Activated CD8-positive, alpha-beta memory T cell treated with anti-CD3 and anti-CD28 coated beads for 1 hour (primary cell): ENCODE measurements around the gene MCM8.

Source experiments
- DNase-seq, 2 donors: peaks; one replicate each; pipeline ENCODE4 v3.0.0-alpha.2; 2020; ENCODE audit warnings: low read depth in 1 of 2; ENCODE audit errors: extremely low read depth in 1 of 2

MCM8 gene

DNA sequence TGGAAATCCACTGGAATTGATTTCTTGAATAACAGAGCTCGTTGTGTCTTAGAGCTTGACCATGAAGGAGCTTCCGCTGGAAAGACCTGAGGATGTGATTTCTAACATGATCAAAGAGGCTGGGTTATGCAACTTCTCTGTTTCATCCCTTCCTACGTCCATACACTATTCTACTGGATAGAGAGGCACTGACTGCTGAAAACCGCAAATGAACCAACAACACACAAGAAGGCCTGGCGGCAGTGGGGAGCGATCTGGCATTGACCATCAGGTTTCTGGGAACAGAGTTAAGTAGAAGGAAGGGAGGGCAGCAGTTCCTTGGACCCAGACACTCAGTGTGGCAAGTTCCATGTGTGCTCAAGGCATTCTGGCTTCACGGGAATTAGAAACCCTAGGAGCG lies 90.1 kb downstream of the MCM8 start:
- no peak for DNase-seq

GRCh38 chr20:6040958-6041807 lies 90.7 kb downstream of the MCM8 start:
- DNase-seq, result no peak

- no peak for DNase-seq
Observed at GRCh38 chr20:6041808-6042265, 91.4 kb downstream of the MCM8 start.

- DNase-seq, result no peak
Observed at GRCh38 chr20:6044115-6044514, 93.7 kb downstream of the MCM8 start.

- DNase-seq, result no peak
Observed at GRCh38 chr20:6045566-6045965, 95.1 kb downstream of the MCM8 start.

DNA sequence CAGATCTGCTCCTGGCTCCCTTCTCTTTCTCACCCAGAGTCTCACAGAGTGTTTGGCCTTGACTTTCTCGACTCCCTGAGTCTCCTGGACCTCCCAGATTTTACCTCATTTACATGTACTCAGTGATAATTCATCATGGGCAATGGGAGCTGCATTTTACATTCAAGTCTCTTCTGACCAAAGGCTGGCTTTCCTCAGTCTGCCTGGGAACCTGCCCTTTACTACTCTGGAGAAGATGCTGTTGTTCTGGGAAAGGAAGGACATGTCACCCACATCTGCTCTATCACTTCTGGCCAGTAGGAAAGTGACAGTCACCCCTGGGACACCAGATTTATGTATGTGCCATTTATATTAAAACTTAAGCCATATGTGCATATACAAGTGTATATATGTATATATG lies 96.0 kb downstream of the MCM8 start:
- no peak for DNase-seq

DNA sequence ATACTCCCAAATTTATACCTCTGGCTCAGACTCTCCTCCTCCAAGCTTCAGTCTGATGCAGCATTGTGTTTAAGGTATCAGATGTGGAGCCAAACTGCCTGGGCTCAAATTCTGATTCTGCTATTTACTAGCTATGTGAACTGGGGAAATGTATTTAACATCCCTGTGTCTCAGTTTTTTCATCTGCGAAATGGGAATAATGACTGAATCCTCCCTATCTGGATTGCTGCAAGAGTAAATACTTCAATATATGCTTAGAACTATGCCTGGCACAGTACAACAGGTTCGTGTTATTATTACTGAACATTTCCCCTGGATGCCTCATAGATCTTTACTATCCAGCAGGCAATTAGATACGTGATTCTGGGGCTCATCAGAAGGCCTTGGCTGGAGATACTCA lies 97.9 kb downstream of the MCM8 start:
- DNase-seq, result no peak
